DMS114 treated with DMSO at 0.1 percent for 48 hours (cell line): ENCODE data around the gene TACR1.
"Not testable (repeated sequence)": the region's sequence is repeated elsewhere in the genome, so short reads cannot be mapped to it uniquely, and the experiment has no call there.

Experiments used
- DNase-seq: peaks from one replicate; lab custom pipeline; 2025; ENCODE audit not compliant: unreplicated experiment; lab: John Stamatoyannopoulos, UW

TACR1 gene

DNA sequence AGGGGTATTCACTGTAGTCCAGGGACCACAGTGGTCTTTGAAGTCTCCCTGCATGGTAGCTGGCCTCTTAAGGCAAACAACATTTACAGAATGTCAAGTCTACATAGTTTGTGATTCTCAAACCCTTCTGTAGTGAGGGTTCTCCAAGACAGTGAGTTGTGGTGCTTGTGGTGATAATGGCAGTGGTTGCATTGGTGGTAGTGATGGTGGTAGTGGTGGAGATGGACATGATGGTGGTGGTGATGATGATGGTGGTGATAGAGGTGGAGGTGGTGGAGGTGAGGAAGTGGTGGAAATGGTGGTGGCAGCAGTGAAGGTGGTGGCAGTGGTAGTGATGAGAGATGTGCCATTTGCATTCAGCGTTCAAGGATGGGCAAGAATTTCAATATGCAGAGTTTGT, 104.9 kb downstream of the TACR1 start:
- no peak for DNase-seq

DNA sequence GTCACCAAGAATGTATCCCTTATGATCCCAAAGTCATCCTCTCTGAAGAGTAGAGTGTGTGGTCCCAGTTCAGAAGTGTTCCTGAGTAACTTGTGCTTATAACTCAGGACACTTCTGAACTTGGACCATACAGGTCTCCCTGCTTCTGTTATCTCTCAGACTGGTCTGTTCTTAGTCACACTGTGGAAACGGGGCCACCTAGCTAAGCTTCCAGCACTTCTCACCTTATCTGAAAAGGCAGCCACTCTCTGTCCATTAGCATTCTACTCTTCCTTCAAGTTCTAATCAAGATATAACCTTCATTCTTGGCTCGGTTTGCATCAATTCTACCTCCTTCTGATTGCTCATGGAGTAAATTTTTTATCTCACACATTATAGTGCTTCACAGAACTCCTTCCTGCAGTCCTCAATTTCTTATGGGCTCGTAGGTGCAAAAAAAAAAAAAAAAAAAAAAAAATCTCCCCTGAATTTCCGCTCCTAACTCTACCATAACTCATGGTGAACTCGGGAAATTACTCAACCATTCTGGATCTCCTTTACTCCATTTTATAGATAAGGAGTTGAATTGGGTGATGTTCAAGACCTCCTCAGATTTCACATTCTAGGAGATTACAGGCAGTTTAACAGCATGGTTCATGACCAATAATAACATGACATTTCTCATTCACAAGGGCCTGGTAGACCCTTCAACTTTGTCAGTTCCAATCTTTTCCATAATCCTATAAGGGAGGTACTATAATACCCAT, 108.4 kb downstream of the TACR1 start:
- no peak for DNase-seq

DNA sequence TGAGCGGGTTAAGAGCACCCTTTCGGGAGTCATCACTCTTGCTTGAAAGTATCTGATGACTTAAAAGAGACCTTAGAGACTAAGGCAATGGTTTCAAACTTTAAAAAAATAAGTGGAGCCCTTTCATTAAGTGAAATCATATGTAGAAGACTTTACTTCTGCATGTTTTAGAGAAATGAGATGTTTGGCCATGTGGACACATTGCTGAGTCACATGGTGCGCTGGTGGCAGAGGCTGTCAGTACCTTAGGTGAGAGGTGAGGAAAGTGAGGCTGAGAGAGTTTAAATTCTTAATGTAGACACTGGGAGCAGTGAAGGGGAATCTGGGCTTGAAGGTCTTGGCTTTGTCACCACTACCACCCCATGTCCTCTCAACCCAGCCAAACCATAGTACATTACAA, 109.8 kb downstream of the TACR1 start:
- no peak for DNase-seq

DNA sequence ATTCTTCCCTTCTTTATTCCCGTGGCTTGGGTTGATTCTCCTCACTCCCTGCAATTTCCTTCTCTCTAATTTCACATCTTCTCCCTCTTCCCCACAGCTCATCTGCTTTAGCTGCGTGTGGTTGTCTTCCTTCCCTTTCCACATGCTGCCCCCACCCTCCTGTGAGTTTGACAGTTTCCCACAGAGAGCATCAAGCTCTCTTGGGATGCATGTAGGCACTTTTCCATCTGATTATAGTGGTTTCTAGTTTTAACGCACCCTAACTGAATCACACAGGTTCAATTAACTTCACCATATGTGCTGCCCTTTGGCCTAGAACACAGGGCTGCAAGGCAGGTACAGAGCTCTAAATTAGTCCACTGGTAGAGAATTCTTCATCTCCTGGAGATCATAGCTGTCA, 110.5 kb downstream of the TACR1 start:
- no peak for DNase-seq

DNA sequence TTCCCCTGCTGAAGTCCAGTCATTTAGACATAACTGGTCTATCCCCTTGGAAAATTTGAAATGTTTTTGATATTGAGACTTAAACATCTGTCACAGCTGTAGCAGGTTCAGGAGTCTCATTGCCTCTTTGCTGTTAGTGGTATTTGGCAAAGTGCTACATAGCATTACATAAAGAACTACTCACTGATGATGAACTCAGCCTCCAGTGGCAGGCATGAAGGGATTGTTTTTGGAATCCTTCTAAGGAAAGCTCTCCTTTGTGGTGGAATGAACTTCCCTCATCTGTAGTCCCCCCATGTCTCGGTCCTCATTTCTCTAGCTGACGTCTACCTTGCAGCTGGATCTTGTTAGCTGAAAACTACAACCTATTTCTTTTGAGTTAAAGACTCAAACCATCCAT, 111.6 kb downstream of the TACR1 start:
- DNase-seq: no peak

DNA sequence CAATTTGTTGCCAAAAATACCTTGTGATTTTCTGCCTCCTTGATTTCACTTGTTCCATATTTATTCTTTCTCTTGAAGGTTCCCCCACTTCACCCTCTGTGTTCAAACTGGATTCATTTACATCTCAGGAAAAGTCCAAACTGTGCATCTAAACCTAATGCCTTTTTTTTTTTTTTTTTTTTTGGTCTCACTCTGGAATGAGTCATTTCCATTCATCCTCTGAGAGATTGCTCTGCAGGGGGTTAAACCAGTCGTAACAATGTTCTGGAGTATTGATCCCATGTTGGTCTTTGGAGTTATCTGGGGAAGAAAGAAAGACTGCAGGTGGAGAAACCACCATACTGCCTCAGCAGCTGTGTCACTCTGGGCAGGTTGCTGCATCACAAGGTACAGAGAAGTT, 119.7 kb downstream of the TACR1 start:
- no peak for DNase-seq

DNA sequence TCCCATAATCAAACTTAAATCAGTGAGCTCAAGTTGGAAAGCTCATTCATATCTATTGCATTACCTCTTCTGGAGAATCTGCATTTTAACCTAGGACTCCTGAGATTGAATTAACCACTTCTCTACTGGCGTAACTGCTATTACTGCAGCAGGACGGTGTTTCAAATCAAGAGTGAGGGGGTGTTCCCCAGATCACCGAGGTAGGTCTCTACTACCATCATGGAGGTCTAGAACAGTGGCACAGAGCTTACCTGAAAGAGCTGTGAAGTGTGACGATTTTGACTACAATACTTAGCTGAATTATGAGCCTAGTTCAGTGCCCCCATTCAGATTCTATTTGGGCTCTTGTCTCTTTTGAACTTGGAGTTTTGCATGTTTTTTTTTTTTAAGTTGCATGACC, 121.4 kb downstream of the TACR1 start:
- no peak for DNase-seq

DNA sequence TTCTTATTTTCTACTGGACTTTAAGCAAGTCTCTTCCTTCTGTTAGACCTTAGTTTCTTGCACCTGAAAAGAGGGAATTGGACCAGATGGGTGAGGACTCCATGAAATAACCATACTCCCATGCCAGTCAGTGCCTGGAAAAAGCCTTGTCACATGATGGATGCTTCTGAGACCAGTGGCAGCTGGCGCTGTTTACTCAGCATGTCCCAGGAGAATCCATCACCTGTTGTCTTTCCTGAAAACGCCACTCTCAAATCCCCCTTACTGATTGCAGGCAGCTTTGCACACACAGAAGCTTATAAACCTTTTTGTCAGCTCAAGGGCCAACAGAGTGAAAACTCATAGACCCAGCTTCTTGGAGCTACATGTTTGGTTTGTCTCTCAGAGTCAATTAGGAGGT, 123.2 kb downstream of the TACR1 start:
- no peak for DNase-seq

DNA sequence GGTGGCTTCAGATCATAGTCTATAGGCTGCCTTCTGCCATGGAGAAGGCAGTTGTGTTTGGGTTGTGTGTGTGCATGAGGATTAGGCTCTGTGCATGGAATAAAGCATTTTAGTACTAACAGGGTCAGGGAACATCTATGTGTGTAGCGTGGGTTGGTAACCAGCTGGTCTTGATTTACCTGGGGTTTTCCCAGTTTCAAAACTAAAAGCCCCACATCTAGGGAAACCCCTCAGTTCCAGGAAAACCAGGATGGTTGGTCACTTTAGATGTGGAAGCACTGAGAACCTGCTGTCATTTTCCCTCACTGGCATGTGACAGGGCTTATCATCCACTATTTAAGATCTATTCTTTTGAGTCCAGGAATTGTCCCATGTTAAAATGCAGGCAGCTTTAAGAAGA, 124.6 kb downstream of the TACR1 start:
- no peak for DNase-seq

DNA sequence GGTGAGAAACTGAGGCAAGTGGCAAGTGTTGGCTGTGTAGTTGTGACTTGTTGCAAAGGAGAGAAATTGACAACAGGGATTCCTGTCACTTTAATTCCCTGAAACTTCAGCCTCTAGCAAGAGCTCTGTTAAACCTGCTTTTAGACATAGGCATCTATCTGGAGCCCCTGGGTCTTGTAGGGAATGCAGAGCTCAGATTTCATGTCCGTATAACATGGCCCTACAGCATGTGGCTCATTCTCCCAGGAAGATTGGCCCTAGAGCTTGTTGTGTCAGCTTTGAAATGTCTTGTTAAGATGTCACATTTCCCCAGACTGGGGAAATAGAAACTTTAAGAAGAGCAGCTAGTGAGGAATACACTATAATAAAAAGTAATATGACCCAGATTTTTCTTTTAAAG, 125.1 kb downstream of the TACR1 start:
- no peak for DNase-seq

DNA sequence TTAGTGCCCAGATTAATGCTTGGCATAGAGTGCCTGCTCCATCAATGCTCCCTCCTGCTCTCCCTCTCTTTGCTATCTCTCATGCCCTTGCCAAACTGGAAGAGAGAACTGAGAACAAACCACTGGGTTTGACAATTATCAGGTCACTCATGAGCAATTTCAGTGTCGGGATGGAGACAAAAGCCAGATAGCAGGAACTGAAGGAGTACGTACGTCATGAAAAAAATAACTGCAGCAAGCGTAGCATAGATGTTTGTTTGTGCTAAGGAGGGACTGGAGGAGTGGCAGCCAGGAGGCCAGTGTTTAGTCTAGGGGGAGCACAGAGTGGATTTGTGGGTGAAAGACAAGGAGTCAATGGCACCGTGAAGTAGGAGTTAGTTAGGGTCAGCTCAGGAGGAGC, 127.6 kb downstream of the TACR1 start:
- no peak for DNase-seq

DNA sequence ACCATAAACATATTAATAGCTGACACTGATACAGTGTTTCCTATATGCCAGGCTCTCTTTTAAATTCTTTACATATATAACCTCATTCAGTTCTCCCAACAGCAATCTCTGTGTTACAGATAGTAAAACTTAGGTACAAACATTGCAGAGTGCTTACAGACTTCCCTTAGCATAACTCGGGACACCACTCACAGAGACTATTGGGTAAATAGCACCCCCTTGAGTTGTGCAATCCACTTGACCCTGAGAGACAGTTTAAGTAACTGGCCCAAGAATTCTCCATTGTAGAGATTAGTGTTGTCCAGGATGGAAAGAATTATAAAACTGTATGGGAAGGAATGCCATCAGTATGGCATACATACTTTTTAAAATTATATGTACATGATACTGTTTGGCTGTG, 130.8 kb downstream of the TACR1 start:
- no peak for DNase-seq

DNA sequence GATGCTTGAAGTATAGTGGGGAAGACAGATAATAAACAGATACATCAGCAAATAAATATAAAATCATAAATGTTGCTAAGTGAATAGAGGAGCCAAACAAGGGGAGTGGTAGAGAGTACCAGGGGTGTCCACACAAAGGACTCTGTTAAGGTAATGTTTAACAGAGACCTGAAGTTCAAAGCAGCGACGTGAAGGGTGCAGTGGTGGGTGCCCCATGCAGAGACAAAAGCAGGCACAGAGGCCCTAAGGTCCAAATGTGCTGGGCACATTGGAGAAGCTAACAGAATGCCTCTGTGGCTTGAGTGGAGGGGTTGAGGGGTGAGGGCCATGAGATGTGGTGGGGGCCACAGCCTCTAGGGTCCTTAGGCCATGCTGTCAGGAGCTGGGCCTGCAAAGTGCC, 131.8 kb downstream of the TACR1 start:
- DNase-seq: no peak

DNA sequence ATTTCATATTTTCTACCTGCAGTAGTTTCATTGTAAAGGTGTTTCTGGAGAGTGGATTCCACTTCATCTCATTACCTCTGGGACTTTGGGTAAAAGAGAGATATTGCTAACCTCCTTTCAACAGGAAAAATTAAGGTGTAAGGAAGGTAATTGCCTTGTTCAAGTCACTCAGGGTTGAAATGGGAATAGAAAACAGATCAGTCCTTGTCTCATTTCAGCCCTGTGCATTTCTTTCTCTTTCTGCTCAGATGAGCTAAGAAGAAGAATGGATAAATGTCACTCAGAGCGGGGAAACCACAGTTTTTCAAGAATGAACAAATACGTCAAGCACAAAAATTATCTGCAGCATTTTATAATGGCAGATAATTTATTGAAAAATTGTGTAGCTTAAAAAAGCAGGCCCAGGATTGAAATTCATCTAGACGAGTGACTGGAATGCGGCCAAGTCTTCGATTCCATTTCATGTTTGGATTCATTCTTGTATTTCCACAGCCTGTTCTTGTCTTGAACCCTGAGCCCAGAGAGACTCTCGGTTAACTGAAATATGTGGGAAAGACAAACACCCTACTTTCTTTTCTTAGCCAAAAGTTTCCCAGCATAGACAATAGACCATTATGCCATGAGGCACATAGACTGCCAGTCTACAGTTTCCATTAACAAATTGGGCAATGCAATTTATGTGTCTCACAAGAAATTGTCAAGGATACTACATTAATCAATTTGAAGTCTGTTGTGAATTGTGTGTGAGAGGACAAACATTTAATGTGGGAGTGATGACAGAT, 133.0 kb downstream of the TACR1 start:
- DNase-seq: no peak

DNA sequence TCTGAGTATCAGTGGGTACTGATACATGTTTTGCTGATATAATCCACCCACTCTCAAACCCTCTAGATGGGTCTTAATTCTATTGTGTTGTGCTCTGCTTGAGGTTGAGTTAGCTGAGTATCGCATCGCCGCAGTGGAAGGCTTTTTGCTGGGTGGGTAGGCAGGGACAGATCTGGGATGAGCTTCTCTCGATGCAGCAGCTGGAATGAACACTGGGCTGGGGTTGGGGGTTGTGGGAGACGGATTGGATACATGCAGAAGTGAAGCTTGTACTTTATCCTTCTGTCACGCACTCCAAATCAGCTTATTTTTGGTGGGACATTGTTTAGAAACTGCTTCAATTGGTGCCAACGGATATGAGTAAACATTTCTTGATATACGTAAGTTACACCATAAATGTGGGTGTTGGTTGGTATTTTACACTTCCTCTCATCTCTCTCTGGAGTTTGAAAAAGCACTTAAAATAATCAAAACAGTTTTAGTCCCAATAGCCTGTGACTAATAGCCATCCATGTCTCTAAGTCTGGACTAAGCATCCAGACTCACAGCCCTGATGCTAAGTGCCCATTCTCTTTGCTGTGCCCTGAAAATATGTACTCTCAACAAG, 133.8 kb downstream of the TACR1 start:
- DNase-seq: no peak

DNA sequence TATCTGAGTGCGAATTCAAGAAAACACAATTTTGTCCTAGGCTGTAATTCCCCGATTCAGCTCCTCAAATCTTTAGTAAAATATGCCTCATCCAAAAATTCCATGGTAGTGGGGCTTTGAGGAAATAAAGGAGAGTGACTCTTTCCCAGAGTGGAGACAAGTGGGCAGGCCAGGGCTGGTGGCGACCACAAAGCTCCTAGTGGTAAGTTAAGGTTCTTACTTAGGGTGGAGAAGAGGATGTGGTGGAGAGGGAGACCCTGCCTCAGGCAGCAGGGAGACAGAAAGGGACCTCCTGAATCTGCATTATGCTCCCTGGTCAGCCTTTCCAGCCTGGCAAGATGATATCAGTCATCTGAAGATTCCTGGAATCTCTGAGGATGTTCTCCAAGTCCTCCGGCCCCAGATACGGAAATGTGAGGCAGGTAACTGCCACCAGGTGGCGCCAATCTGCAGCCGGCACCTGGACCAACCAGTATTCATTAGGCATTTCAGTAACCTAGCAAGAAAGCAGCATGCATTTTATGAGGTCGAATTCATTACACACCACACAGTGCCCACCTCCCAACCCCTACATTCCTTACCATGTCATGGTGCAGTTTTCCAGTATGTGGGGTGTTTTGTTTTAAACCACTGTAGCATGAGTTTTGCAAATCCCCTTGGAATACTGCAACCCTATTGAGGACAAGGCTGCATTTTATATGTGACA, 134.5 kb downstream of the TACR1 start:
- DNase-seq: no peak

DNA sequence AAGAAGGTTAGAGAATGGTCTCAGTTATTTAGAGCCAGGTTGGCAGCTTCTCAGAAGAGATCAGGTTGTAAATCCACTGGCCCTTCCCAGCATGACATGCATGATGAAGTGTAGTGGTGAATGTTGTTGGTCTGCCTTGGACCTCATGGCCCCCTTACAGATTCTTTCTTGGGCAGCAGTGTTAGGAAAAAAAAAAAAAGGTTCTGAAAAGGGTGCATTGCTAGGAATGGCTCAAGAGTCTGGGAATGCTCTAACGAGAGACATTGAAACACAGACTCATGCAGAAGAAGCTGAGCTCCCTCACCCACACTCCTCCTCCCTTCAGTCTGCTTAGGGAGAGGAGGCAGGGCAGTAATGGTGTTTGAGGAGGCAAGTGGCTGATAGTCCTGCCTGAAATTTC, 135.4 kb downstream of the TACR1 start:
- no peak for DNase-seq

DNA sequence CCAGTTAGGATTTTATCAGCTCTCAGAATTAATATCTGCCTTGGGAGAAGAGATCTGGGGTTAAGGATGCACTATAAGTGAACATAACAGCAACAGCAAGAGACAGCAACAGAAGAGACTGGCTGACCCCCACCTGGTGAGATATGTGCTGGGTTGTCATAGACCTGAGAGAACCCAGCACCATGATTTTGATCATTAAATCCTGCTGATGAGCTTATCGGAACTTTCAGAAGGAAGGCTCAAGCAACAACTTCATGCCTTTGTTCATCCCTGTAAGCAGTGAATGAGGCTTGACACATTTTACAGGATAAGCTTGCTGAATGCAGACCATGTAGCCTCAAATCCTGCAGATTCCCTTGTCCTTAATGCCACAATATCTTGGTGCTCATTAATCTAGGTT, 140.9 kb downstream of the TACR1 start:
- DNase-seq: no peak

DNA sequence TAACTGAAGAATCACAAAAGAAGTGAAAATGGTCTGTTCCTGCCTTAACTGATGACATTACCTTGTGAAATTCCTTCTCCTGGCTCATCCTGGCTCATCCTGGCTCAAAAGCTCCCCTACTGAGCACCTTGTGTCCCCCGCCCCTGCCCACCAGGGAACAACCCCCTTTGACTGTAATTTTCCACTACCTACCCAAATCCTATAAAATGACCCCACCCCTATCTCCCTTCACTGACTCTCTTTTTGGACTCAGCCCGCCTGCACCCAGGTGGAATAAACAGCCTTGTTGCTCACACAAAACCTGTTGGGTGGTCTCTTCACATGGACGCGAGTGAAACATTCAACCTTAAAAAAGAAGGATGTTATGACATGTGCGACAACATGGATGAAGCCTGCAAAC, 142.2 kb downstream of the TACR1 start:
- not testable (repeated sequence) for DNase-seq

DNA sequence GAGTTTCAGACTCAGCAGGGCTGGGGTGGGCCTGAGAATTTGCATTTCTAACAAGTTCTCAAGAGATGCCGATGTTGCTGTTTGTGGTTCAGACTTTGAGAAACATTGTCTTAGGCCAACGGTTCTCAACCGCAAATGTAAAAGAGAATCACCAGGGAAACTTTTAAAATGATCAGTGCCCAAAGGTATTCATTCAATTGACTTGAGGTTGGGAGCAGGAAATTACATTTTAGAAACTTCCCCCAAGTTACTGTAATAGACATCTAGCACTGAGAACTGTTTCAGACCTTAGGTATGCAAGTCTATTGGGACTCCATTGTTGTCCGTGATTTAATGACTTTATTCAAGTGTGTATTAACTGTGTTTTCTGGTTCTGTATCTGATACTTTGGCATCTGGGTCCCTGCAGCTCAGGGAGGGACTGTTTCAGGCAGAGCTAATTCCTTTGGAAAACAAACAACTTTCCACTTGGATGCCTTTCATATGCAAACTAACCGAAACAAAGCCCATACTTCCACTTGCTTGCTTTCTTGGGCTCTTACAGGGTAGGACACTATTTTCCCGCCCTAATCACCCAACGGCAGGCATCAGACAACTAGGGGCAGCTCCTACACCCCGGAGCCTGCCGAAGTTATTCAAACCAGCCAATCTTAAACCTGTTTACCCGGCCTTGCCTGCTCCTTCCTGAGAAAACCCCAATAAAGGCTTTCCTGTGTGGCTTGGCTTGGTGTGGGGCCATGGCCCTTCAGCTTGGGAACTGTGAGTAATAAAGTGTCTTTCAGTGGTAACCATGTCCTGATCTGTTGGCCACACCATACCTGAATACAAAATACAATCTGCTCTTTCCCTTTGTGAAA, 143.3 kb downstream of the TACR1 start:
- DNase-seq: no peak
